OCI-LY3 (cell line): ENCODE results near the gene TRPV2.

Experiments used
- H2AFZ ChIP-seq: fragments of 200-600, 300-600 bp; shearing (Covaris generic); 2 replicates; pipeline ENCODE4 v1.6.0; 2014; ENCODE audit warnings: antibody characterized with exemption, low read depth, low read length
- H3K27ac ChIP-seq: fragments of 200-600, 300-600 bp; sonication (generic); 2 replicates; pipeline ENCODE4 v1.5.1; 2014; ENCODE audit warnings: mild to moderate bottlenecking, low read length, moderate library complexity, mixed read lengths
- H3K27me3 ChIP-seq: fragments of 200-600, 300-600 bp; sonication (generic); 2 replicates; pipeline ENCODE4 v1.6.1; 2014; ENCODE audit warnings: low read depth, low read length, mixed read lengths
- H3K36me3 ChIP-seq: fragments of 200-600, 300-600 bp; sonication (generic); replicated peaks from 2 replicates; pipeline ENCODE3; 2014; ENCODE audit warnings: low read depth, low read length, mixed read lengths
- H3K4me1 ChIP-seq: fragments of 300-600, 200-600 bp; sonication (generic); 2 replicates; pipeline ENCODE4 v1.6.1; 2014; ENCODE audit warnings: low read length, mixed read lengths
- H3K4me2 ChIP-seq: fragments of 200-600, 300-600 bp; sonication (generic); 2 replicates; pipeline ENCODE4 v1.6.1; 2014; ENCODE audit warnings: low read length, mixed read lengths
- H3K4me3 ChIP-seq: fragments of 300-600, 200-600 bp; sonication (generic); 2 replicates; pipeline ENCODE4 v1.5.1; 2014; ENCODE audit warnings: antibody characterized with exemption, mild to moderate bottlenecking, low read length, moderate library complexity
- H3K79me2 ChIP-seq: fragments of 300-600, 200-600 bp; shearing (Covaris generic); 2 replicates; pipeline ENCODE4 v1.6.1; 2014; ENCODE audit warnings: mild to moderate bottlenecking, low read length, mixed read lengths
- H3K9ac ChIP-seq: fragments of 300-600, 200-600 bp; shearing (Covaris generic); 2 replicates; pipeline ENCODE4 v1.6.0; 2014; ENCODE audit warnings: mild to moderate bottlenecking, low read length, moderate library complexity
- H3K9me3 ChIP-seq: fragments of 200-600, 300-600 bp; shearing (Covaris generic); 2 replicates; pipeline ENCODE4 v1.6.1; 2014; ENCODE audit warnings: low read length, mixed read lengths; ENCODE audit not compliant: insufficient read depth
- H4K20me1 ChIP-seq: fragments of 200-600, 300-600 bp; sonication (generic); 2 replicates; pipeline ENCODE4 v1.6.1; 2016; ENCODE audit warnings: low read length, mixed read lengths; ENCODE audit not compliant: insufficient read depth
- CTCF ChIP-seq: fragments of 200-600, 300-600 bp; sonication (generic); IDR thresholded peaks from 2 replicates; pipeline ENCODE4 v1.5.1; 2014; ENCODE audit warnings: antibody characterized with exemption, low read length, low read depth
- EZH2phosphoT487 ChIP-seq: fragments of 200-600 bp; shearing (Covaris generic); IDR thresholded peaks from 2 replicates; pipeline ENCODE4 v1.6.1; 2018; ENCODE audit warnings: antibody characterized with exemption, mixed run types, low read depth

Gene TRPV2

GRCh38 chr17:16464303-16465051 is 49.1 kb downstream of the TRPV2 start:
- no peaks in the 10 kb centered on the region for H3K4me1 ChIP-seq
- H3K36me3 ChIP-seq, result no peaks in the 10 kb centered on the region
- no peak overlapping the region for H3K9ac ChIP-seq
- no peak overlapping the region for H3K27ac ChIP-seq
- no peaks in the 10 kb centered on the region for H3K9me3 ChIP-seq
- H4K20me1 ChIP-seq, result no peaks in the 10 kb centered on the region
- H3K27me3 ChIP-seq, result no peaks in the 10 kb centered on the region
- no peaks in the 10 kb centered on the region for H3K79me2 ChIP-seq
- H3K4me3 ChIP-seq, result no peak overlapping the region
- no peak overlapping the region for H2AFZ ChIP-seq
- no peak overlapping the region for H3K4me2 ChIP-seq
- TF ChIP-seq CTCF, result no peak
- TF ChIP-seq EZH2phosphoT487, result no peak

- no peak for TF ChIP-seq EZH2phosphoT487
- Histone ChIP-seq H3K27me3 (no peaks in the 10 kb centered on the region), H2AFZ (no peak overlapping the region), H3K4me2 (no peak overlapping the region), H3K9ac (no peak overlapping the region), H3K4me1 (no peaks in the 10 kb centered on the region; the same call in 1 of the 2 replicates), H3K9me3 (no peaks in the 10 kb centered on the region), H3K4me3 (no peak overlapping the region), H3K36me3 (no peaks in the 10 kb centered on the region), H3K79me2 (no peaks in the 10 kb centered on the region), H3K27ac (no peak overlapping the region), H4K20me1 (no peaks in the 10 kb centered on the region)
Measured at GRCh38 chr17:16465052-16465312, 49.6 kb downstream of the TRPV2 start.

DNA sequence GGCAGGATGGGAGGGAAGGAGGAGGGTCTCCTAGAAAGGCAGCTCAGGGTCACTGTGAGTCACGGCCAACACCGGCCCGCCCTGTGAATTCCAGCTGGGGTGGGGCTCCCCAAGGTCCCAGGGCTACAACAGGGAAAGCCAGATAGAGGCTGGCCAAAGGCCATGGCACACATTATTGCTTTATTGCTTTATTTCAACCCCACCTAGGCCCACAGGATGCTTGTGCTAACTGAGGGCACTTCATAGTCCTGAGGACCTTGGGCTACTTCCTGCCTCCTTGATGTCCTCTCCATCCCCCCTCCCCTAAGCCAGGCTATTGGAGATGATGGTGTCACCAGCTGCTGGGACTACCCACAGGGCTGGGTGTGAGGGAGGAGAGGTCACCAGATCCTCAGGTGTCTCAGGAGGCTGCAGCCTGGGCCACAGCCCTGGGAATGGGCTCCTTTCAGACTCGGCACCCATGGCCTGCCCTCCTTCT is 50.5 kb downstream of the TRPV2 start:
- Histone ChIP-seq H3K4me3 (no peak overlapping the region), H2AFZ (no peak overlapping the region), H3K9me3 (no peaks in the 10 kb centered on the region), H3K27ac (no peak overlapping the region), H4K20me1 (no peaks in the 10 kb centered on the region), H3K9ac (no peak overlapping the region), H3K4me2 (no peak overlapping the region), H3K79me2 (no peaks in the 10 kb centered on the region), H3K27me3 (no peaks in the 10 kb centered on the region), H3K4me1 (no peaks in the 10 kb centered on the region; the same call in 1 of the 2 replicates), H3K36me3 (no peaks in the 10 kb centered on the region)
- no peak for TF ChIP-seq CTCF
- TF ChIP-seq EZH2phosphoT487, result no peak

GRCh38 chr17:16466407-16466806 is 51.0 kb downstream of the TRPV2 start:
- H3K4me2 ChIP-seq, result no peak overlapping the region
- H3K9me3 ChIP-seq, result no peaks in the 10 kb centered on the region
- H3K36me3 ChIP-seq, result no peaks in the 10 kb centered on the region
- H2AFZ ChIP-seq, result no peak overlapping the region
- H3K4me3 ChIP-seq, result no peak overlapping the region
- H3K79me2 ChIP-seq, result no peaks in the 10 kb centered on the region
- no peak overlapping the region for H3K9ac ChIP-seq
- TF ChIP-seq EZH2phosphoT487 (no peak), CTCF (no peak)
- no peaks in the 10 kb centered on the region for H4K20me1 ChIP-seq
- no peaks in the 10 kb centered on the region; the same call in 1 of the 2 replicates for H3K4me1 ChIP-seq
- H3K27ac ChIP-seq, result no peak overlapping the region
- no peaks in the 10 kb centered on the region for H3K27me3 ChIP-seq

DNA sequence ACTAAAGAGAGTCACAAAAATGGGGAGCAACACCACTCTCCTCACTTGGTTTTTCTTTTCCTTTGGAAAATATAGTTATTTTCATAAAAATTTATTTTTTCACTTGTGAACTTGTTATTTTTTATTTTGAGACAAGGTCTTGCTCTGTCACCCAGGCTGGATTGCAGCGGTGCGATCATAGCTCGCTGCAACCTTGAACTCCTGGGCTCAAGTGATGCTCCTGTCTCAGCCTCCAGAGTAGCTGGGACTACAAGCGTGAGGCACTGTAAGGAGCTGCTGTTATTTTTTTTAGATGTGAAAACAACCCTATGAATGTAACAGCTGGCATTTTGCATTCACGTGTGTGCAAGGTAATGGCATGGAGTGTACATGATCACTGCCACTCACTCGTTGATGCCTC is 51.7 kb downstream of the TRPV2 start:
- Histone ChIP-seq H3K9me3 (no peaks in the 10 kb centered on the region), H3K36me3 (no peaks in the 10 kb centered on the region), H3K79me2 (no peaks in the 10 kb centered on the region), H3K4me3 (no peak overlapping the region), H4K20me1 (no peaks in the 10 kb centered on the region), H2AFZ (no peak overlapping the region), H3K9ac (no peak overlapping the region), H3K4me2 (no peak overlapping the region), H3K27ac (no peak overlapping the region), H3K27me3 (no peaks in the 10 kb centered on the region), H3K4me1 (no peaks in the 10 kb centered on the region; the same call in 1 of the 2 replicates)
- TF ChIP-seq CTCF (no peak), EZH2phosphoT487 (no peak)
